Retinal pigment epithelial cell (primary cell): ENCODE measurements around the gene LTO1.
"Not testable (repeated sequence)": the region's sequence is repeated elsewhere in the genome, so short reads cannot be mapped to it uniquely, and the experiment has no call there.

Experiments
- DNase-seq: peaks from one replicate; pipeline ENCODE4 v3.0.0-alpha.2; 2010; ENCODE audit warnings: low read depth
- H3K4me3 ChIP-seq: 2 replicates; pipeline ENCODE4 v1.5.1; 2011; ENCODE audit warnings: mild to moderate bottlenecking, low read length, control low read depth, moderate library complexity
- TF ChIP-seq, protein P1 (sequence below): conservative IDR thresholded peaks from 2 replicates; pipeline ENCODE4 v1.5.1; 2011; ENCODE audit warnings: low read depth, low read length, control low read depth, inconsistent platforms

LTO1 gene

DNA sequence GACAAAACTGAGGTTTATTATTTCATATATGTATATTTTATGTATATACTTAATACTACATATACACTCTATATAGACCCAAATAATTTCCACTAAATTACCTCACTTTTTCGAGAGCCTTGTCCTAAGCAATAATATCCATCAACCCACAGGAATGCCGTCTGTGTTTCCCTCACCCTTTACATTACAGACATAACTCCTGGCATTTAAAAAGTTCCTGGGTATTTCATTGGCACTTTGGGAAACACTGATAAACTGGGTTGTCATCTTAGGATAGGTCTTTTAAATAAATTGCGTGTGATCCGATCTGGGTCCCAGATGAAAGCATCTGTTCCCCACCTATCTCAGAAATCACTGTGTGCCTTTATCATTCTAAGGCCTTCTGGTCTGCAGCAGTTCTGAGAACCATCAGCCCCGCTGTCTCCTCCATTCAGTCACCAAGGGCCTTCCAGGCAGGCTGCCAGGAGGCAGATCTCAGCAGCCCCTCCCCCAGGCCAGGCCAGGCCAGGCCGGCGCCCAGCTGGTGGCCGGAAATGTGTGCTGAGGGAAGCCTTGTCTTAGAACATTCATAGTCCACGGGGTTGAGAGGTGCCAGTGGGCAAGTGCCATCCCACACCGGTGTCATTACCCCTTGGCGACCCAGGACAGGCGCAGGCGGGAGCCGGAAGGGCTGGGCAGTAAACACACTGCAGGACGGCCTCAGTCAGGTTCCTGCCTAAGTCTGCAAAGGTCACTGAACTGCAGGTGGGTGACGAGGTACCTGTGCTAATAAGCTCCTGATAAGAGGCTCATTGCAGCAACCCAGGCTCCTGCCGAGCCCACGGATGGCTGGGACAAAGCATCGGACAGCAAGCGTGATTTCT, 25.4 kb upstream of the LTO1 start:
- H3K4me3 ChIP-seq, result no peak overlapping the region
- peak; percentile 34 for DNase-seq

GRCh38 chr11:69699213-69699612, 24.1 kb upstream of the LTO1 start:
- TF ChIP-seq, protein P1, sequence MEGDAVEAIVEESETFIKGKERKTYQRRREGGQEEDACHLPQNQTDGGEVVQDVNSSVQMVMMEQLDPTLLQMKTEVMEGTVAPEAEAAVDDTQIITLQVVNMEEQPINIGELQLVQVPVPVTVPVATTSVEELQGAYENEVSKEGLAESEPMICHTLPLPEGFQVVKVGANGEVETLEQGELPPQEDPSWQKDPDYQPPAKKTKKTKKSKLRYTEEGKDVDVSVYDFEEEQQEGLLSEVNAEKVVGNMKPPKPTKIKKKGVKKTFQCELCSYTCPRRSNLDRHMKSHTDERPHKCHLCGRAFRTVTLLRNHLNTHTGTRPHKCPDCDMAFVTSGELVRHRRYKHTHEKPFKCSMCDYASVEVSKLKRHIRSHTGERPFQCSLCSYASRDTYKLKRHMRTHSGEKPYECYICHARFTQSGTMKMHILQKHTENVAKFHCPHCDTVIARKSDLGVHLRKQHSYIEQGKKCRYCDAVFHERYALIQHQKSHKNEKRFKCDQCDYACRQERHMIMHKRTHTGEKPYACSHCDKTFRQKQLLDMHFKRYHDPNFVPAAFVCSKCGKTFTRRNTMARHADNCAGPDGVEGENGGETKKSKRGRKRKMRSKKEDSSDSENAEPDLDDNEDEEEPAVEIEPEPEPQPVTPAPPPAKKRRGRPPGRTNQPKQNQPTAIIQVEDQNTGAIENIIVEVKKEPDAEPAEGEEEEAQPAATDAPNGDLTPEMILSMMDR, result no peak
- H3K4me3 ChIP-seq, result no peak overlapping the region
- DNase-seq, result no peak

More for the DNA sequence above, 25.4 kb upstream of the LTO1 start:
- TF ChIP-seq, protein P1, result no peak

- TF ChIP-seq, protein P1, result no peak
- no peak overlapping the region for H3K4me3 ChIP-seq
- DNase-seq, result no peak
Measured at GRCh38 chr11:69698362-69698761, 23.2 kb upstream of the LTO1 start.

DNA sequence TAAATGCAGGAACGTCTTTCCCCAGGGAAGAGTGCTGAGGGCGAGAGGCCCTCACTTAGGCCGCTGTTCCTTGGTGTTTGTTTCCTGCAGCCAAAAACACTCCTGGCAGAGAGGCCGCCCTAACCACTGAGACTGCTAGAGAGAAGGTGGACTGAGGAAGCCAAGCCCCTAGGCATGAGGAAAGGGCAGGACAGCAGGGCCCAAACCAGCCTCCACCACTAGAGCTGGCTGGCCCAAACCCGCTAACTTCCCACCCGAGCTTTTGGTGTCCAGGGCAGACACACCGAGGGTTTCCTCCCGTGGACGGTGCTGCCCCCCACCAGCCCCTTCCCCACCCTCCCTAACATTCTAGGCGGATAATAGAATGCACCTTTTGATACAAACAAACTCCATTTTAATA, 22.7 kb upstream of the LTO1 start:
- TF ChIP-seq, protein P1, result no peak

GRCh38 chr11:69697469-69697843, 22.3 kb upstream of the LTO1 start:
- no peak overlapping the region for H3K4me3 ChIP-seq
- no peak for DNase-seq
- TF ChIP-seq, protein P1, result no peak

More for the DNA sequence above, 22.7 kb upstream of the LTO1 start:
- DNase-seq, result no peak
- H3K4me3 ChIP-seq, result no peak overlapping the region

- no peak overlapping the region for H3K4me3 ChIP-seq
- TF ChIP-seq, protein P1, result no peak
- no peak for DNase-seq
Measured at GRCh38 chr11:69696749-69697468, 21.8 kb upstream of the LTO1 start.

- not testable (repeated sequence) for DNase-seq, H3K4me3 ChIP-seq
Measured at GRCh38 chr11:69695995-69696394, 20.8 kb upstream of the LTO1 start.
